ENCODE data around the gene ANXA11.

Gene ANXA11

GRCh38 chr10:80194373-80195045 is 10.8 kb downstream of the ANXA11 start:
- H3K9ac ChIP-seq (ENCODE audit: low read length), result peak overlapping the region; percentile 15
- no peak overlapping the region for H2BK15ac ChIP-seq (ENCODE audit: low read depth, poor library complexity, severe bottlenecking)
- H3K14ac ChIP-seq (ENCODE audit: low read length in 2 of 2), result no peak overlapping the region
- H2AK5ac ChIP-seq (ENCODE audit: low read length, severe bottlenecking), result peak overlapping the region; percentile 21
- H3K23ac ChIP-seq (ENCODE audit: low read length in 2 of 2), result no peak overlapping the region
- H3K18ac ChIP-seq (ENCODE audit: low read depth in 1 of 2, low read length in 2 of 2), result no peak overlapping the region
- H3K4me3 ChIP-seq (ENCODE audit: insufficient read depth in 1 of 2, low read depth in 1 of 2, low read length in 2 of 2), result no peak overlapping the region
- no peak overlapping the region for H3K4ac ChIP-seq (ENCODE audit: low read depth in 1 of 2, low read length in 2 of 2)
- no peak overlapping the region for H4K8ac ChIP-seq (ENCODE audit: low read length)
- H3K4me1 ChIP-seq (ENCODE audit: control insufficient read depth, insufficient read depth, low read depth, low read length), result peaks cover 24% of the 10 kb centered on the region
- no peak overlapping the region for H4K91ac ChIP-seq (ENCODE audit: low read length)
- WGBS, result 76% methylated on average over 10 of the region's 11 CpGs
- no peak overlapping the region for H2BK12ac ChIP-seq (ENCODE audit: low read length in 2 of 2)
- H3K27me3 ChIP-seq (ENCODE audit: control insufficient read depth in 1 of 2, insufficient read depth in 1 of 2, low read length in 2 of 2), result no peaks in the 10 kb centered on the region
- H3K36me3 ChIP-seq (ENCODE audit: control insufficient read depth in 1 of 2, insufficient read depth in 2 of 2, low read depth in 1 of 2, low read length in 2 of 2), result peaks cover 26 to 27% of the 10 kb centered on the region in 2 experiments
- DNase-seq, result no peak
- H2AFZ ChIP-seq (ENCODE audit: low read depth, low read length), result no peak overlapping the region
- H3K4me2 ChIP-seq (ENCODE audit: low read length, poor library complexity, severe bottlenecking), result no peak overlapping the region
- H3K79me1 ChIP-seq (replicated peaks; ENCODE audit: low read length, poor library complexity, severe bottlenecking), result peaks cover 13% of the 10 kb centered on the region
- peaks cover 8% of the 10 kb centered on the region for H3K9me3 ChIP-seq (ENCODE audit: control insufficient read depth, low read length)
- no peak overlapping the region for H2BK120ac ChIP-seq (ENCODE audit: low read depth, low read length)
- H2BK5ac ChIP-seq (ENCODE audit: low read depth, low read length, poor library complexity, severe bottlenecking), result no peak overlapping the region
- H3K27ac ChIP-seq (ENCODE audit: low read length, poor library complexity, severe bottlenecking), result no peak overlapping the region

GRCh38 chr10:80192553-80192952 is 12.8 kb downstream of the ANXA11 start:
- H2BK15ac ChIP-seq (ENCODE audit: low read depth, poor library complexity, severe bottlenecking), result no peak overlapping the region
- H2AK5ac ChIP-seq (ENCODE audit: low read length, severe bottlenecking), result no peak overlapping the region
- H4K91ac ChIP-seq (ENCODE audit: low read length), result no peak overlapping the region
- H3K4me1 ChIP-seq (ENCODE audit: control insufficient read depth, insufficient read depth, low read depth, low read length), result peaks cover 20% of the 10 kb centered on the region
- no peak overlapping the region for H3K9ac ChIP-seq (ENCODE audit: low read length)
- peaks cover 17% of the 10 kb centered on the region for H3K79me1 ChIP-seq (replicated peaks; ENCODE audit: low read length, poor library complexity, severe bottlenecking)
- no peak overlapping the region for H3K14ac ChIP-seq (ENCODE audit: low read length in 2 of 2)
- H3K23ac ChIP-seq (ENCODE audit: low read length in 2 of 2), result no peak overlapping the region
- no peak overlapping the region for H2BK5ac ChIP-seq (ENCODE audit: low read depth, low read length, poor library complexity, severe bottlenecking)
- H3K4me3 ChIP-seq (ENCODE audit: insufficient read depth in 1 of 2, low read depth in 1 of 2, low read length in 2 of 2), result no peak overlapping the region
- no peak overlapping the region for H4K8ac ChIP-seq (ENCODE audit: low read length)
- no peak overlapping the region for H2BK12ac ChIP-seq (ENCODE audit: low read length in 2 of 2)
- no peak overlapping the region for H3K27ac ChIP-seq (ENCODE audit: low read length, poor library complexity, severe bottlenecking)
- H3K4ac ChIP-seq (ENCODE audit: low read depth in 1 of 2, low read length in 2 of 2), result no peak overlapping the region
- no peak for DNase-seq
- no peak overlapping the region for H2BK120ac ChIP-seq (ENCODE audit: low read depth, low read length)
- H3K18ac ChIP-seq (ENCODE audit: low read depth in 1 of 2, low read length in 2 of 2), result no peak overlapping the region
- peaks cover 21 to 34% of the 10 kb centered on the region in 2 experiments for H3K36me3 ChIP-seq (ENCODE audit: control insufficient read depth in 1 of 2, insufficient read depth in 2 of 2, low read depth in 1 of 2, low read length in 2 of 2)
- no peaks in the 10 kb centered on the region for H3K27me3 ChIP-seq (ENCODE audit: control insufficient read depth in 1 of 2, insufficient read depth in 1 of 2, low read length in 2 of 2)
- peaks cover 8% of the 10 kb centered on the region for H3K9me3 ChIP-seq (ENCODE audit: control insufficient read depth, low read length)
- H2AFZ ChIP-seq (ENCODE audit: low read depth, low read length), result no peak overlapping the region
- no peak overlapping the region for H3K4me2 ChIP-seq (ENCODE audit: low read length, poor library complexity, severe bottlenecking)

- no peak for DNase-seq
- Histone ChIP-seq H3K27ac (ENCODE audit: low read length, poor library complexity, severe bottlenecking) (no peak overlapping the region), H3K4me3 (ENCODE audit: insufficient read depth in 1 of 2, low read depth in 1 of 2, low read length in 2 of 2) (no peak overlapping the region), H3K4ac (ENCODE audit: low read depth in 1 of 2, low read length in 2 of 2) (no peak overlapping the region), H3K14ac (ENCODE audit: low read length in 2 of 2) (no peak overlapping the region), H4K8ac (ENCODE audit: low read length) (no peak overlapping the region), H3K27me3 (ENCODE audit: control insufficient read depth in 1 of 2, insufficient read depth in 1 of 2, low read length in 2 of 2) (no peaks in the 10 kb centered on the region), H3K23ac (ENCODE audit: low read length in 2 of 2) (peak overlapping the region in 1 of 2 experiments; percentile 34), H4K91ac (ENCODE audit: low read length) (no peak overlapping the region), H2AK5ac (ENCODE audit: low read length, severe bottlenecking) (no peak overlapping the region), H3K4me1 (ENCODE audit: control insufficient read depth, insufficient read depth, low read depth, low read length) (peaks cover 13% of the 10 kb centered on the region), H3K18ac (ENCODE audit: low read depth in 1 of 2, low read length in 2 of 2) (peak overlapping the region in 1 of 2 experiments; percentile 34), H2AFZ (ENCODE audit: low read depth, low read length) (no peak overlapping the region), H2BK5ac (ENCODE audit: low read depth, low read length, poor library complexity, severe bottlenecking) (no peak overlapping the region), H3K36me3 (ENCODE audit: control insufficient read depth in 1 of 2, insufficient read depth in 2 of 2, low read depth in 1 of 2, low read length in 2 of 2) (peaks cover 24 to 34% of the 10 kb centered on the region in 2 experiments), H3K9me3 (ENCODE audit: control insufficient read depth, low read length) (peaks cover 8% of the 10 kb centered on the region), H2BK12ac (ENCODE audit: low read length in 2 of 2) (no peak overlapping the region), H3K79me1 (replicated peaks; ENCODE audit: low read length, poor library complexity, severe bottlenecking) (peaks cover 22% of the 10 kb centered on the region), H3K9ac (ENCODE audit: low read length) (no peak overlapping the region), H3K4me2 (ENCODE audit: low read length, poor library complexity, severe bottlenecking) (no peak overlapping the region), H2BK120ac (ENCODE audit: low read depth, low read length) (no peak overlapping the region), H2BK15ac (ENCODE audit: low read depth, poor library complexity, severe bottlenecking) (no peak overlapping the region)
- WGBS, result 82% methylated on average over 14 of the region's 16 CpGs
Observed at GRCh38 chr10:80191589-80192270, 13.6 kb downstream of the ANXA11 start.

- no peak overlapping the region for H2AK5ac ChIP-seq (ENCODE audit: low read length, severe bottlenecking)
- H3K27me3 ChIP-seq (ENCODE audit: control insufficient read depth in 1 of 2, insufficient read depth in 1 of 2, low read length in 2 of 2), result no peaks in the 10 kb centered on the region
- peaks cover 8% of the 10 kb centered on the region for H3K9me3 ChIP-seq (ENCODE audit: control insufficient read depth, low read length)
- no peak overlapping the region for H3K18ac ChIP-seq (ENCODE audit: low read depth in 1 of 2, low read length in 2 of 2)
- WGBS, result 94% methylated on average over 9 of the region's 9 CpGs
- H3K4me3 ChIP-seq (ENCODE audit: insufficient read depth in 1 of 2, low read depth in 1 of 2, low read length in 2 of 2), result no peak overlapping the region
- no peak overlapping the region for H3K9ac ChIP-seq (ENCODE audit: low read length)
- H3K4me1 ChIP-seq (ENCODE audit: control insufficient read depth, insufficient read depth, low read depth, low read length), result peaks cover 7% of the 10 kb centered on the region
- H2AFZ ChIP-seq (ENCODE audit: low read depth, low read length), result no peak overlapping the region
- no peak overlapping the region for H2BK5ac ChIP-seq (ENCODE audit: low read depth, low read length, poor library complexity, severe bottlenecking)
- no peak overlapping the region for H2BK120ac ChIP-seq (ENCODE audit: low read depth, low read length)
- no peak overlapping the region for H3K23ac ChIP-seq (ENCODE audit: low read length in 2 of 2)
- H4K8ac ChIP-seq (ENCODE audit: low read length), result no peak overlapping the region
- no peak overlapping the region for H3K4ac ChIP-seq (ENCODE audit: low read depth in 1 of 2, low read length in 2 of 2)
- no peak overlapping the region for H2BK15ac ChIP-seq (ENCODE audit: low read depth, poor library complexity, severe bottlenecking)
- peaks cover 22% of the 10 kb centered on the region for H3K79me1 ChIP-seq (replicated peaks; ENCODE audit: low read length, poor library complexity, severe bottlenecking)
- no peak for DNase-seq
- no peak overlapping the region for H4K91ac ChIP-seq (ENCODE audit: low read length)
- H3K14ac ChIP-seq (ENCODE audit: low read length in 2 of 2), result no peak overlapping the region
- peaks cover 16 to 29% of the 10 kb centered on the region in 2 experiments for H3K36me3 ChIP-seq (ENCODE audit: control insufficient read depth in 1 of 2, insufficient read depth in 2 of 2, low read depth in 1 of 2, low read length in 2 of 2)
- H3K4me2 ChIP-seq (ENCODE audit: low read length, poor library complexity, severe bottlenecking), result no peak overlapping the region
- no peak overlapping the region for H3K27ac ChIP-seq (ENCODE audit: low read length, poor library complexity, severe bottlenecking)
- H2BK12ac ChIP-seq (ENCODE audit: low read length in 2 of 2), result no peak overlapping the region
Observed at GRCh38 chr10:80188713-80189112, 16.6 kb downstream of the ANXA11 start.

All from mesenchymal stem cell (in vitro differentiated cells and primary cell).